Measurements from ENCODE around the gene SLC9A9. TPM values are rescaled to one million over a fixed set of nuclear protein-coding genes. Genes with fewer than 3 reads are reported as not detected.

The SLC9A9 gene
- total and polyA plus RNA-seq, 4 donors, result 3.3 to 15.0 (median 6.1) TPM

GRCh38 chr3:143313025-143313892, 535.0 kb downstream of the SLC9A9 start:
- TF ChIP-seq NR2F2 (IDR thresholded peaks at IDR 0.05) (no peak), HNF4G (IDR thresholded peaks at IDR 0.05) (no peak), FOXA2 (IDR thresholded peaks at IDR 0.05) (no peak), YY1 (IDR thresholded peaks at IDR 0.05) (no peak), MAX (IDR thresholded peaks at IDR 0.05) (no peak), RXRA (IDR thresholded peaks at IDR 0.05) (no peak), ZBTB33 (IDR thresholded peaks at IDR 0.05) (no peak), GABPA (IDR thresholded peaks at IDR 0.05 in 1 of 2, conservative IDR thresholded peaks at IDR 0.05 in 1 of 2) (no peak), HNF4A (conservative IDR thresholded peaks at IDR 0.05) (no peak), FOXA1 (IDR thresholded peaks at IDR 0.05) (no peak), CTCF (IDR thresholded peaks at IDR 0.05; ENCODE audit: low read depth, low read length, missing input control) (no peak), ATF3 (IDR thresholded peaks at IDR 0.05) (no peak), EGR1 (IDR thresholded peaks at IDR 0.05; ENCODE audit: low read depth in 2 of 2) (no peak), REST (IDR thresholded peaks at IDR 0.05) (no peak), SP1 (IDR thresholded peaks at IDR 0.05) (no peak), JUND (IDR thresholded peaks at IDR 0.05) (no peak)
- H3K4me3 ChIP-seq (ENCODE audit: low read depth in 1 of 3, low read length in 3 of 3), result no peak overlapping the region
- H3K27me3 ChIP-seq (ENCODE audit: control insufficient read depth in 4 of 4, insufficient read depth in 4 of 4, low read length in 3 of 4), result no peaks in the 10 kb centered on the region
- WGBS, result 92% methylated on average over 6 of the region's 6 CpGs
- no peak overlapping the region for H3K9ac ChIP-seq (ENCODE audit: low read depth in 1 of 2, low read length in 2 of 2)
- H3K36me3 ChIP-seq (ENCODE audit: control insufficient read depth in 4 of 4, insufficient read depth in 3 of 4, low read depth in 1 of 4, low read length in 3 of 4), result no peaks in the 10 kb centered on the region
- no peak overlapping the region for H3K27ac ChIP-seq (ENCODE audit: low read depth in 1 of 2, low read length in 2 of 2)
- H3K4me1 ChIP-seq (ENCODE audit: control insufficient read depth in 4 of 4, insufficient read depth in 4 of 4, low read length in 3 of 4), result no peaks in the 10 kb centered on the region
- H3K9me3 ChIP-seq (ENCODE audit: control insufficient read depth in 4 of 4, low read length in 3 of 4), result no peaks in the 10 kb centered on the region
- DNase-seq (ENCODE audit: low spot score), result no peak
